ENCODE results near the gene CDC16.
A peak's percentile ranks its signal among the peaks of the same experiment; 100 is the strongest.

Gene CDC16

DNA sequence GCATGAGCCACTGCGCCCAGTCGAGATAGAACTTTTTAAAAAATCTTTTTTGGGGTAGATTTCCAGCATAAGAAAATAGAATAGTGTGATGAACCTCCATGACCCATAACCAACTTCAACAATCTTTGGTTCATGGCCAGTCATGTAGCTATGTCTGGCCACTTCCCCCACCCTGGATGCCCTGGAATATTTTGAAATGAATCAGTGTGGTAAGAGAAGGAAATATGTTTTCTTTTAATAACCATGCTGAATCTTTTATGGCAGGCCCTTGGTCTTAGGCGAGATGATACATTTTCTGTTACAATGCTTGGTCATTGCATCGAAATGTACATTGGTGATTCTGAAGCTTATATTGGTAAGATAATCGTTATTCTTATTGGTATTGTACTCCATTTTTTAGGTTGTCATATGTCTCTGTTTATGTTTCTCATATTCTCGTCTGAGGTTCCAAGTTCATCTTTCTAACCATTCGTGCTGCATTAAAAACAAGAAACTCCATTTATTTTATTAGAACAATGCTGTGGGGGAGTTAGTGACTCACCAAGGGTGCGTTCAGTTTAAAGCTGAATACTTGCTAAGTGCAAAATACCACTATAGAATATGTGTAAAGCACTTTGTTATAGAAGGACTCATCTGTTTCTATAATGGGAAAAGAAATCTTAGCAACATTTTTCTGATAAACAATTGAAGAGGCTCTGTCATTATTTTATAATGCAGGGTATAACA, 30.4 kb downstream of the CDC16 start:
- no peak overlapping the region for H3K9ac ChIP-seq
- H3K4me1 ChIP-seq (ENCODE audit: low read depth, poor library complexity, severe bottlenecking), result peaks cover 99% of the 10 kb centered on the region
- TF ChIP-seq CTCF (conservative IDR thresholded peaks at IDR 0.05; ENCODE audit: low read depth, low read length), result no peak
- peak overlapping the region; percentile 59; the same call in 1 of the 2 replicates for H3K4me2 ChIP-seq
- peaks cover 5% of the 10 kb centered on the region; the same call in 1 of the 2 replicates for H3K36me3 ChIP-seq (ENCODE audit: insufficient read depth)
- H3K4me3 ChIP-seq (IDR thresholded peaks at IDR 0.05; ENCODE audit: insufficient read depth, low read depth, low read length), result no peak overlapping the region
- H3K27me3 ChIP-seq (ENCODE audit: insufficient read depth, low read depth), result no peaks in the 10 kb centered on the region
- H4K20me1 ChIP-seq (ENCODE audit: insufficient read depth), result no peaks in the 10 kb centered on the region
- no peak overlapping the region for H3K27ac ChIP-seq
- peaks cover 8% of the 10 kb centered on the region; the same call in 1 of the 2 replicates for H3K79me2 ChIP-seq (ENCODE audit: insufficient read depth, low read depth)
- no peak overlapping the region for H2AFZ ChIP-seq (ENCODE audit: low read depth)

DNA sequence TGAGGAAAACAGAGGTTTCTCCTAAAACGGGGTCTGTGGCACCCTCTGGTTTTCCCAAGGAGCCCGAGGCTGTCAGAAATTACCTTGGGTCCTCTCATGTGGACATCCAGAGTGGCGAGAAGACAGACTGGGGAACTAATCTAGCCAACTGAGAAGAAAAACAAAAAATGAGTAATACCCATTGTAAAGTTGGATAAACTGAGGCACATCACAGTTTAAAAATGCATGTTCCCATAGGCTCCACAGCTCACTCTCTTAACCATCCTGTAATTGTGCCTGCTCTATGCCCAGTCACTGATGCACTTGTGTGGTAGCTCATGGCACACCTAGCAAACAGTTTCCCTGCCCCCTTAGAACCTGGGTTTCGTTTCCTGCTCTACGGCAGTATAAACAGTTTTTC, 31.5 kb downstream of the CDC16 start:
- no peak overlapping the region for H2AFZ ChIP-seq (ENCODE audit: low read depth)
- H3K27ac ChIP-seq, result no peak overlapping the region
- peaks cover 8% of the 10 kb centered on the region; the same call in 1 of the 2 replicates for H3K79me2 ChIP-seq (ENCODE audit: insufficient read depth, low read depth)
- no peak overlapping the region for H3K9ac ChIP-seq
- H3K4me1 ChIP-seq (ENCODE audit: low read depth, poor library complexity, severe bottlenecking), result peaks cover 93% of the 10 kb centered on the region
- no peak overlapping the region for H3K4me2 ChIP-seq
- no peaks in the 10 kb centered on the region for H4K20me1 ChIP-seq (ENCODE audit: insufficient read depth)
- TF ChIP-seq CTCF (conservative IDR thresholded peaks at IDR 0.05; ENCODE audit: low read depth, low read length), result no peak
- H3K36me3 ChIP-seq (ENCODE audit: insufficient read depth), result peaks cover 5% of the 10 kb centered on the region; the same call in 1 of the 2 replicates
- H3K4me3 ChIP-seq (IDR thresholded peaks at IDR 0.05; ENCODE audit: insufficient read depth, low read depth, low read length), result no peak overlapping the region
- no peaks in the 10 kb centered on the region for H3K27me3 ChIP-seq (ENCODE audit: insufficient read depth, low read depth)

GRCh38 chr13:114268344-114269280, 33.9 kb downstream of the CDC16 start:
- H3K9ac ChIP-seq, result no peak overlapping the region
- no peak overlapping the region for H3K4me3 ChIP-seq (IDR thresholded peaks at IDR 0.05; ENCODE audit: insufficient read depth, low read depth, low read length)
- no peaks in the 10 kb centered on the region for H4K20me1 ChIP-seq (ENCODE audit: insufficient read depth)
- H3K36me3 ChIP-seq (ENCODE audit: insufficient read depth), result peaks cover 13% of the 10 kb centered on the region; the same call in 1 of the 2 replicates
- peaks cover 85% of the 10 kb centered on the region for H3K4me1 ChIP-seq (ENCODE audit: low read depth, poor library complexity, severe bottlenecking)
- no peaks in the 10 kb centered on the region for H3K27me3 ChIP-seq (ENCODE audit: insufficient read depth, low read depth)
- no peaks in the 10 kb centered on the region; the same call in 1 of the 2 replicates for H3K79me2 ChIP-seq (ENCODE audit: insufficient read depth, low read depth)
- H3K4me2 ChIP-seq, result peak overlapping the region; percentile 76
- no peak overlapping the region for H2AFZ ChIP-seq (ENCODE audit: low read depth)
- TF ChIP-seq CTCF (conservative IDR thresholded peaks at IDR 0.05; ENCODE audit: low read depth, low read length), result no peak
- peak overlapping the region; percentile 59 for H3K27ac ChIP-seq

DNA sequence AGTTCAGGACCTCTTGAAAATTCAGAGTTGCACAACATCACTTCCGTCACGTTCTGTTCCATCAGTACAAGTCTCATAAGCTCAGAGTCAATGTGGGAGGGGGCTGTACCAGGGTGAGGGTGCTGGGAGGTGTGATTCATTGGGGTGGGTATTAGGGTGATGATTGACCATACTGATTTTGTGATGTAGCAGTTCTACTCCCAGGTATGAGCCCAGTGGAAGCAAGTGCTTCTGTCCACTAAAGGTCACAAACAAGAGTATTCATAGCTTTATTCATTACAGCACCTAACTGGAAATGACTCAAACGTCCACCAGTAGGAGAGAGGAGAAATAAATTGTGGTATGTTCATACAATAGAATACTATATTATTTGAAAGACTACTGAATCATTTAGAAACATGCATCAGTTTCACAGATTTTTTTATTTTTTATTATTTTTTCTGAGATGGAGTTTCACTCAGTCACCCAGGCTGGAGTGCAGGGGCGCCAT, 34.6 kb downstream of the CDC16 start:
- H3K79me2 ChIP-seq (ENCODE audit: insufficient read depth, low read depth), result no peaks in the 10 kb centered on the region; the same call in 1 of the 2 replicates
- peaks cover 85% of the 10 kb centered on the region for H3K4me1 ChIP-seq (ENCODE audit: low read depth, poor library complexity, severe bottlenecking)
- no peak overlapping the region for H3K9ac ChIP-seq
- H4K20me1 ChIP-seq (ENCODE audit: insufficient read depth), result no peaks in the 10 kb centered on the region
- H3K27ac ChIP-seq, result peak overlapping the region; percentile 59
- no peaks in the 10 kb centered on the region for H3K27me3 ChIP-seq (ENCODE audit: insufficient read depth, low read depth)
- H3K4me2 ChIP-seq, result peak overlapping the region; percentile 76
- TF ChIP-seq CTCF (conservative IDR thresholded peaks at IDR 0.05; ENCODE audit: low read depth, low read length), result no peak
- peaks cover 13% of the 10 kb centered on the region; the same call in 1 of the 2 replicates for H3K36me3 ChIP-seq (ENCODE audit: insufficient read depth)
- no peak overlapping the region for H2AFZ ChIP-seq (ENCODE audit: low read depth)
- H3K4me3 ChIP-seq (IDR thresholded peaks at IDR 0.05; ENCODE audit: insufficient read depth, low read depth, low read length), result no peak overlapping the region
